GM18909 (cell line): Measurements from ENCODE around the gene ZIC1.

Source experiments
- ATAC-seq: cut with Tn5 transposase; IDR thresholded peaks from one replicate; pipeline ENCODE4 v1.9.1; 2021; ENCODE audit warnings: mild to moderate bottlenecking; ENCODE audit not compliant: unreplicated experiment, poor library complexity

Gene ZIC1

GRCh38 chr3:147393943-147394883 lies 15.0 kb upstream of the ZIC1 start:
- no peak for ATAC-seq

- no peak for ATAC-seq
These were observed 14.3 kb upstream of the ZIC1 start for GRCh38 chr3:147394884-147395225.

- ATAC-seq: no peak
These were observed 13.1 kb upstream of the ZIC1 start for GRCh38 chr3:147395899-147396711.

DNA sequence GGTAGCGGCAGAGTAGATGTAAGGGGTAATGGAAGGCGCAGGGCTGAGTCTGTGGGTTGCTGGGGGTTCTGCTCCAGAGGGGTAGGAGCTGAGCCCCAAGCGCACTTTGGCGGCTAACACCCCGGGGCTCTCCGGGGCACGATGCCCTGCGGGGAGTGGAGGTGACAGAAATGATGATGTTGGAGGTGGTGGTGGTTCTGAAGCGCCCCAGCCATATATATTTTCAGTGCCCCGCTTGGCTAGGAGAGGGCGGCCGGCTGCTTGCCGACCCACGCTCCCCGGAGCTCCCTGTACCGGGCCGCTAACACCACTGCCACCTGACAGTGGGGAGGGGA lies 12.5 kb upstream of the ZIC1 start:
- no peak for ATAC-seq

DNA sequence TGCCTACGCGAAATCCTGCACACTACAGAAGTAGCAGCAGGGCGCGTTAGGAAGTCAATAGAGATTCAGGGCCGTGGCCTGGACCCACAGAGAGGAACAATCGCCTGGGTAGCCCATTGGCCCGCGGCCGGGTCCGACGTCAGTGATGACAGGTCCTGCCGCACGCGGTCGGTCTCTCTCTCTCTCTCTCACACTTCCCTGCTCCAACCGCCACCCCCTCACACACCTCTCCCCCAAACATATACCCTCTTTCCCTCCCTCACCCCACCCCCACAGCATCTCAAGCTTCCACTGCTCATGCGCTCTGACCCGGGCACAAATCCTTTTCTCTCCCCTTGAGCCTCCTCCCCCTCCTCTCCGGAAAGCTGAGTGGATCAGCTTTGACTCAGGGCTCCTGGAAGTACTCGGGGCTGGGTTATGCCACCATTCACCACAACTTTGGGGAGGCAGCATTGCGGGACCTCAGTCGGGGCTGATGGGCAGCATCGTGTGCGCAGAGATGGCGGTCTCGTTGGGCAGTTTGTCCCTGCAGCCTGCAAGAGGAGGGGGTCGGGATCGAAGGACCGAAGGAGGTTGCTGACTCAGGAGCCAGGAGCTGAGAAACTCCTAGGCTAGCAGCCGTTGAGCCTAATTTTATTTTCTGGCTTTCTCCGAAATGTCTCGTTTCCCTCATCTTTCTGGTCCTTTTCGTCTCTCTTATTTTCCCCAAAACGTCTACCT lies 11.8 kb upstream of the ZIC1 start:
- no peak for ATAC-seq

DNA sequence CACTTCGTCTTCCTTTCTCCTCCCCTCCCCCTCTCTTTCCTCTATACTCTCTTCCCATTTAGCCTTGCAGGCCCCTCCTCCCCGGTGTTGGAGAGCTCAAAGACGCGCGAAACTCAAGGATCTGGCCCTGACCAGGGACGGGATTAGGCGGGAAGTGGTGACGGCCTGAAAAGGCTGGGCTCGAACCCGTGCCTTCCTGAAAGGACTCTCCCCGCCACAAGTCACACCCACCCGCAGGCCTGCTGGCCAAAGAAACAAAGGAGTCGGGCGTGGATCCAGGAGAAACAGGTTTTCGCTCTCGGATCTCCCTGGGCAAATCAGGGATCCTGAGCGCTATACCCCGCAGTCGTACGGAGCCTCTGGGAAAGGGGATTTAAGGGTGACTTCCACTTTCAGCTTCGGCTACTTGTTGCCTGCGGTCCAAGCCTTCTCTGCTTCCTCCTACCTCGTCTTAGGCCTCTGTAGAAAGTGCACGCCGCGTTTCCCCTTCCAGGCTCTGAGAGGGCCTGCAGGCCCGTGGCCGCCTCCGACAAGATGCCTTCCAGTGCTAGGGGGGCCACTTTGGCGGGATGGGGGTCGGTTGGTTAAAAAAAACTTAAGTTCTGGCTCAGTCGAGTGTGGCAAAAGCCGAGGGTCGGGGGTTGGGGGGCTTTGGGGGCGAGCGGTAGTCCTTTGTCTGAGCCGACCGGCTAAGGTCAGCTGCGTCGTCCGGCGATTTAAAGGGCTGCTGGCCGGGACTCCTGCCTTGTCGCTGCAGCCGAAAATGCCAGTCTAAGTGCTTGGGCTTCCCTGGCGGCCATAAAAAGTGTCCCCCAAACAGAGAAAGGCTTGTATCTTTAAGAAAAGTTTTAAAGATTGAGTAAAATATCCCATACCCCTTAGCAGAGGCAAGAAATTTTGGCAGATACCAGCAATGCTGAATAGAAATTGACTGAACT lies 11.0 kb upstream of the ZIC1 start:
- ATAC-seq: no peak

GRCh38 chr3:147398813-147399534 lies 10.2 kb upstream of the ZIC1 start:
- no peak for ATAC-seq

GRCh38 chr3:147400111-147400510 lies 9.1 kb upstream of the ZIC1 start:
- no peak for ATAC-seq

- no peak for ATAC-seq
These were observed 8.2 kb upstream of the ZIC1 start for GRCh38 chr3:147400999-147401398.

GRCh38 chr3:147401421-147401820 lies 7.7 kb upstream of the ZIC1 start:
- ATAC-seq: no peak

- ATAC-seq: no peak
These were observed 7.0 kb upstream of the ZIC1 start for GRCh38 chr3:147402159-147402558.

DNA sequence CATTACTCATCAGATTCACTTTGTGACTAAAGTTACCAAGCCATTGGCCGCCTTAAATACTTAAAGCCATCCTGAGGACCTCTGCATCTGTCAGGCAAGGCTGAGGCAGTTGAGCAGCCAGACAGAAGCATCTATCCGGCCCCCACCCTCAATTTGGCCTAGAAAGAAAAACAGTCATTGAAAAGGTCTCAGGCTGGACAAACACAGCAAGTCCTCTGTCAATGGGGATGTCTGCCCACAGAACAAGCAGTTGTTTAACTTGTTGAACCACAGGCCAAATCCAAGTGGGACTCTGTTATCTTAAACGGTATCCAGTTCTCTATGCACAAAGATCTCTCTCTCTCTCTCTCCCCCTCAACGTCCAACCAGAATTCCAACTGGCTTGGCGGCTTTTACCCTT lies 5.7 kb upstream of the ZIC1 start:
- no peak for ATAC-seq

- ATAC-seq: no peak
These were observed 5.0 kb upstream of the ZIC1 start for GRCh38 chr3:147404000-147404799.

- no peak for ATAC-seq
These were observed 4.3 kb upstream of the ZIC1 start for GRCh38 chr3:147404800-147405230.

- ATAC-seq: no peak
These were observed 3.7 kb upstream of the ZIC1 start for GRCh38 chr3:147405231-147406027.

DNA sequence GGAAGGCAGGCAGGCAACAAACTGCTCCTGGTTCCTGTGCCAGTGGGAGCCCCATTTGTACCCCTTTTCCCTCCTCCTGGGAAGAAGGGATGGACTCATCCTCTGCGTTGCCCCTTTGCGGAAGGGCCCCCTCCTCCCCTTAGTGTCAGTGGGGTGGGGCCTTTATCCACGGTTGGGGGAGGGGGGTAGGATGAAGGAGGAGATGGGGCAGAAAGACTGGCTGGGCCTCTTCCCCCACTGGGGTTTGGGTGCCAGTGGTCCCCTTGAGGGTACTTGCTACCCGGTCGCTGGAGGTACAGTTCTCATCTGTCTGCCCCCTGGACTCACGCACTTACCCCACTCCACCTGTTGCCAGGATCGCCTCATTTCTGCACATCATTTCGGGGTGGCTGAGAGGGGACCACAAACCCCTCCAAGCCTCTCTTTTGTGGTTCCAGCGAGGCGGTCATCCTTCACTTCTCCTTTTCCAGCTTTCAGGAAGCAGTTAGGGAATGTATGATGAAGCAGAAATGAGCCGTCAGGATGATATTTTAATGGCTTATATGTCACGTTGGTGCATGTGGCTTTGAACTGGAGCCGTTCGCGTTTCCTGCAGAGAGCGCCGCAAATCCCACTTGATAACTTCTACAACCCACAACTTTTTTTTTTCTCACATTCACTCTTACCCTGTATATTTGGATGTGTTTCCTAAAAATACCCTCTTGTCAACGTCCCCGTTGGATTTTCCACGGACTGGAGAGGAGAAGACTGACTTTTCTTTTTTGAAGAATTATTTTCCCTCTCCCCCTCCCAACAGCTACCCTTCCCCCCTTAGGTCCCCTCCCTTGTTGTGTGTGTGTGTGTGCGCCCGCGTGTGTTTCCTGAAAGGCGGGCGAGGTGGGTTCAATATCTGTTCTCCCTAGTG lies 2.9 kb upstream of the ZIC1 start, which contains the start of gene ZIC4:
Gene ZIC4 (minus strand): TSS at position 516 of the 904 bp plus-strand sequence. CDS start 3,746 bp downstream, outside the sequence.
- ATAC-seq: no peak

GRCh38 chr3:147407114-147407497 lies 2.1 kb upstream of the ZIC1 start:
- ATAC-seq: no peak
